Activated T-cell treated with anti-CD3 and anti-CD28 coated beads for 1 hour (primary cell): ENCODE results near the gene FZD2.
"Not testable (repeated sequence)": the region's sequence is repeated elsewhere in the genome, so short reads cannot be mapped to it uniquely, and the experiment has no call there.

Experiments used
- DNase-seq: peaks from one replicate; pipeline ENCODE4 v3.0.0-alpha.2; 2020; ENCODE audit warnings: low read depth

Gene FZD2

GRCh38 chr17:44556832-44557606, at the start of gene FZD2:
FZD2 (plus strand) TSS chr17:44557484; CDS start chr17:44557689, 205 bp downstream.
- peak; percentile 12 for DNase-seq

GRCh38 chr17:44511241-44512134, 45.8 kb upstream of the FZD2 start:
- DNase-seq = not testable (repeated sequence)

- no peak for DNase-seq
Observed at GRCh38 chr17:44518032-44518431, 39.3 kb upstream of the FZD2 start.

GRCh38 chr17:44522883-44523671, 34.2 kb upstream of the FZD2 start:
- peak; percentile 31 for DNase-seq

- DNase-seq = no peak
Observed at GRCh38 chr17:44523672-44523972, 33.7 kb upstream of the FZD2 start.

GRCh38 chr17:44527102-44527501, 30.2 kb upstream of the FZD2 start:
- no peak for DNase-seq

GRCh38 chr17:44527954-44528353, 29.3 kb upstream of the FZD2 start:
- DNase-seq = no peak

GRCh38 chr17:44529864-44530263, 27.4 kb upstream of the FZD2 start:
- DNase-seq = no peak

- DNase-seq = no peak
Observed at GRCh38 chr17:44530896-44531418, 26.3 kb upstream of the FZD2 start.

GRCh38 chr17:44533533-44534246, 23.6 kb upstream of the FZD2 start:
- peak; percentile 85 for DNase-seq

- no peak for DNase-seq
Observed at GRCh38 chr17:44536090-44536953, 21.0 kb upstream of the FZD2 start.

GRCh38 chr17:44537922-44538321, 19.4 kb upstream of the FZD2 start:
- DNase-seq = not testable (repeated sequence)

GRCh38 chr17:44539673-44540072, 17.6 kb upstream of the FZD2 start:
- no peak for DNase-seq

- DNase-seq = no peak
Observed at GRCh38 chr17:44540246-44541084, 16.8 kb upstream of the FZD2 start.

GRCh38 chr17:44541884-44542581, 15.3 kb upstream of the FZD2 start:
- DNase-seq = no peak

GRCh38 chr17:44543213-44543904, 13.9 kb upstream of the FZD2 start:
- no peak for DNase-seq

GRCh38 chr17:44543905-44544523, 13.3 kb upstream of the FZD2 start:
- DNase-seq = no peak
